ENCODE data around the gene NOXA1.
A peak's percentile ranks its signal among the peaks of the same experiment; 100 is the strongest.
"Not testable (repeated sequence)": the region's sequence is repeated elsewhere in the genome, so short reads cannot be mapped to it uniquely, and the experiment has no call there.

The NOXA1 gene

GRCh38 chr9:137466389-137467085, 43.3 kb downstream of the NOXA1 start:
- DNase-seq = not testable (repeated sequence)

GRCh38 chr9:137467161-137467581, 44.0 kb downstream of the NOXA1 start:
- DNase-seq = no peak

DNA sequence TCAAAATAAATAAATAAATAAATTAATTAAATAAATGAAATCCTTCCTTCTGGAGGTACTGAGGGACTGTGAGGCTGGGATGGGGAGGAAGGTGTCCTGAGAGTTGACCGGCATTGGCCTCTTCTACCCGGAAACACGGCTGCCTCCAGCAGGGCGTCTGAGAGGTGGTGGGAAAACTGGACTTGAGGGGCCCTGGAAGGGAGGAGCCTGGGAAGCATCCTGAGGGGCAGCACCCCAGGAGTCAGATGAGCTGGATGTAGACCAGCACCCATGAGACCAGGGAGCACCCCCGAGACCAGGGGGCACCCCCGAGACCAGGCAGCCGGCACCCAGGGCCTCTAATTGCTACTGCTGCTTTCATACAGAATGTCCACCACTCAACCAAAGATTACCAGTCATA, 44.7 kb downstream of the NOXA1 start:
- DNase-seq = no peak

DNA sequence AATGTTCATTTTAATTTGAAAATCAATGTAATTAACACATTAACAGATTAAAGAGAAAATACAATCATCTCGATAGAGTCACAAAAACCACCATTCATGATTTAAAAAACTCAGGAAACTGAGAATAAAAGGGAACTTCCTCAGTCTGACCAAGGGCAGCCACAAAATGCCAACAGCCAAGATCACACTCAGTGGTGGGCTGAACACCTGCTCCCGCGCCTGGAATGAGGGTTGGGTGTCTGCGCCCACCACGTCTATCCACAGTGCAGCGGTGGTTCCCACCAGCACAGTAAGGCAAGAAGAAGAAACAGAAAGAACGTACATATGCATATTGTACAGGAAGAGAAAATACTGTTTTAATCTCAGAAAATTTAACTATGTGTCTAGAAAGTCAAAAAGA, 47.6 kb downstream of the NOXA1 start:
- no peak for DNase-seq

GRCh38 chr9:137474271-137474670, 51.1 kb downstream of the NOXA1 start:
- DNase-seq = no peak

DNA sequence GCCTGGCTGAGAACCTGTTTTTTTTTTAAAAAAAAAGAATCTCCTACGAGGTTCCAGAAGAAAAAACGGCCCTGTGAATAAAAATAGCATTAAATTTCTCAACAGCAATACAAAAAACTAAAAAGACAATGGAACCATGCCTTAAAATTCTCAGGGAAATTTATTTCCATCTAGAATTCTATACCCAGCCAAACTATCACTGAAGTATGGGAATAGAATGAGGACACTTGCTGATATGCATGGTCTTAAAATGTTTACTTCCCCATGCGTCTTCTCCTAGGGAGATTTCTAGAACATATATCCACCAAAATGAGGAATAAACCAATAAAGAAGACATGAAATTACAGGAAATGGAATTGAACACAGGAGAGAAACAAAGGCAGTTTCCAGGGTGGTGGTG, 52.5 kb downstream of the NOXA1 start:
- no peak for DNase-seq

- no peak for DNase-seq
These were observed 53.7 kb downstream of the NOXA1 start for GRCh38 chr9:137476856-137477255.

DNA sequence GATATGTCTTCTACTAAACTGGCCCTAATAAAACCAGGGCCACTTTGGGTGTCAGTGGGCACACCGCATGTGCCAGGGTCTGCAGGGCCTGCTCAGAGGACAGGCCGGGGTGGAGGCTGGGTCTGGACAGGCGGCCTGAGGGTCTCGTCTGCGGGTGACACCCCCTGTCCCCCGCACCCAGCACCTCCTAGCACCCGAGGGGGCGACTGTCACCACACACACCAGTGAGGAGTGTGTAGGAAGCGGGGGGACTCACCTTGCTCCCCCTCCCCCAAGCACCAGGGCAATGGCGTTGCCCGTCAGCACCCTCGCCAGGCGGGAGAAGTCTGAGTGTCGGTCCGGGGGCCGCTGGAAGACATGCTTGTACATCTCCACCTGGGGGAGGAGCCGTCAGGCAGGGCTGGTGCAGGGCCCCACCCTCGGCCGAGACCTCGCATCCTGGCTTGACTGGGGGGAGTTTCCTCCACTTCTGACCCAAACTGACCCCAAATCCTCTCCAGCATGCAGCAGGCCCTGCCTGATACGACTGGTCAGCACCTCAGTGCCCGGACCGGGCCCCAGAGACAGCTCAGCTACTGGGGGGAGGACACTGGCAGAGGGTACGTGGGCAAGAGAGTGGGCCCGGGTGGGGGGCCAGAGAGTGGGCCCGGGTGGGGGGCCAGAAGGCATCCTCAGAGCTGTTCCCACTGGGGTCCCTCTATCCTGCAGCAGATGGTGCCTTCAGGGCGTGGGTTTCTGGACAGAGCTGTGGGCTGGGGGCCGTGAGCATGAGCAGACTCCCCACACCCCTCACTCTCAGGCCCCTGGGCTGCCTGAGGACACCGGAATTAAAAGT, 54.8 kb downstream of the NOXA1 start:
- no peak for DNase-seq

- DNase-seq = no peak
These were observed 55.4 kb downstream of the NOXA1 start for GRCh38 chr9:137478613-137478961.

DNA sequence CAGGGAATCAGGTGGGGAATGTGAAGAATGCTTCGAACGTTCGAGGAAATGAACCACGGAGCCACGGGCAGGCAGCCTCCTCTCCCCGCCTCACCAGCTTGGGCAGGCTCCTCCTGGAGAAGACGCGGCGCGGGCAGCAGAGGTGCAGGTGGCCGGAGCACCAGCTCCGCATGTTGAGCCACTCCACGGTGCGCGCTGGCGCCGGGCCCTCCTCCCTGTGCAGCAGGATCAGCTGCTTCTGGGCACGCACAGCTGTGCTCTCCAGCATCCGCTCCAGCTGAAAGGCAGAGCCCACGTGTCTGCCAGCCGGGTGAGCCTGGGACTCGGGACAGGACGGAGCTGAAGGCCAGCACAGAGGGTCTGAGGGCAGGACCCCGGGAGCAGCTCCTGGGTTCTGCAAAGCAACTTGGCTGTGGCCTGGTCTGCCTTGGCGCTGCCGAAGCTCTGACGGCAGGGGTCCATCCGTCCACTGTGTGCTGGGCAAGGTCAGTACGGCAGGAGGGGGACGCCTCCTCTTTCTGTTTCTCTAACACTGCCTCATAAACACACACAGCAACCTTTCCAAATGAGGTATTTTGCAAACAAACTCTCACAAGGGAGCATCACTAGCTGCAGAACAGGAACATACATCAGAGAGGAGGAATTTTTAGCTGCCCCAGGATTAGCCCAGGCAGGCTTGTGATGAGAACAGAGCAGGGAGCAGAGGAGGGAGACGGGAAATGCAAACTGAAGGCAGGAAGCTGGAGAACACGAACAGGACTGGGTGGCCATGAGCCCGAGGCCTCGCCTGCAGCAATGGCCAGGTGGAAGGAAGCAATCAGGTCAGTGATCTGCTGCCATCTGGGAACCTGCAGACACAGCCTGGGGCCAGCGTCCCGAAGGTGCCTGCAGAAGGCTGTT, 56.0 kb downstream of the NOXA1 start:
- DNase-seq = peak; percentile 65

GRCh38 chr9:137479892-137480685, 56.9 kb downstream of the NOXA1 start:
- DNase-seq = no peak

- no peak for DNase-seq
These were observed 57.8 kb downstream of the NOXA1 start for GRCh38 chr9:137480686-137481683.

DNA sequence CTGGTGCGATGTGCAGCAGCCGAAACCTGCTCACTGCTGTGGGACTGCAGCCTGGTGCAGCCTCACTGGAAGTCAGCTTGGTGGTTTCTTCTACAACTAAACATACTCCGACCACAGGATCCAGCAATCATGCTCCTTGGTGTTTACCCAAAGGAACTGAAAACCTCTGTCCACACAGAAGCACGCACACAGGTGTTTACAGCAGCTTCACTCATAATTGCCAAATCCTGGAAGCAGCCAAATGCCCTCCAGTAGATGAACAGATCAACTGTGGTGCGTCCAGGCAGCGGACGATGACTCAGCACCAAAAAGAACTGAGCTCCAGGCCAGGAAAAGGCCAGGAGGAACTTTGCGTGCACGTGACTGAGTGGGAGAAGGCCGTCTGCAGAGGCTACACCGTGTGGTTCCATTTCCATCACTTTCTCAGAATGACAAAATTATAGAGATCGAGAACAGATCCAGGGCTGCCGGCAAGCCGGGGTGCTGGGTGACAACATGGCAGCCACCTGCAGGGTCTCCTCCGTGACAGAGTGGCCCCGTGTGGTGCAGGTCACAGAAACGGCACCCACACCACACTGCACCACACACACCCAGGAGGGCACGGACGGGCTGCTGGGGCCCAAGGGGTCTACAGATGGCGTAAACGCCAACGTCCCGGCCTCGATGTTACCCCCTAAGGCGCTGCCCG, 59.0 kb downstream of the NOXA1 start:
- DNase-seq = no peak

Data from retina (tissue), 1 donor.